Measurements from ENCODE around the gene HS2ST1.

The HS2ST1 gene

DNA sequence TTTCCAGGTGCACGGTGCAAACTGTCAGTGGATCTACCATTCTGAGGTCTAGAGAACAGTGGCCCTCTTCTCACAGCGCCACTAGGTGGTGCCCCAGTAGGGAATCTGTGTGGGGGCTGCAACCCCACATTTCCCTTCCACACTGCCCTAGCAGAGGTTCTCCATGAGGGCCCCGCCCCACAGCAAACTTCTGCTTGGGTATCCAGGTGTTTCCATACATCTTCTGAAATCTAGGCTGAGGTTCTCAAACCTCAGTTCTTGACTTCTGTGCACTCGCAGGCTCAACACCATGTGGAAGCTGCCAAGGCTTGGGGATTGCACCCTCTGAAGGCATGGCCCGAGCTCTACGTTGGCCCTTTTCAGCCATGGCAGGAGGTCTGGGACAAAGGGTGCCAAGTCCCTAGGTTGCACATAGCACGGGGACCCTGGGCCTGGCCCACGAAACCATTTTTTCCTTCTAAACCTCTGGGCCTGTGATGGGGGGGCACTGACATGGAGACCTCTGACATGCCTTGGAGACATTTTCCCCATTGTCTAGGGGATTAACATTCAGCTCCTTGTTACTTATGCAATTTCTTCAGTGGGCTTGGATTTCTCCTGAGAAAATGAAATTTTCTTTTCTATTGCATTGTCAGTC lies 10.0 kb downstream of the HS2ST1 start:
- no peak overlapping the region for H3K4me3 ChIP-seq (ENCODE audit: low read depth, low read length)
- TF ChIP-seq, protein P1, sequence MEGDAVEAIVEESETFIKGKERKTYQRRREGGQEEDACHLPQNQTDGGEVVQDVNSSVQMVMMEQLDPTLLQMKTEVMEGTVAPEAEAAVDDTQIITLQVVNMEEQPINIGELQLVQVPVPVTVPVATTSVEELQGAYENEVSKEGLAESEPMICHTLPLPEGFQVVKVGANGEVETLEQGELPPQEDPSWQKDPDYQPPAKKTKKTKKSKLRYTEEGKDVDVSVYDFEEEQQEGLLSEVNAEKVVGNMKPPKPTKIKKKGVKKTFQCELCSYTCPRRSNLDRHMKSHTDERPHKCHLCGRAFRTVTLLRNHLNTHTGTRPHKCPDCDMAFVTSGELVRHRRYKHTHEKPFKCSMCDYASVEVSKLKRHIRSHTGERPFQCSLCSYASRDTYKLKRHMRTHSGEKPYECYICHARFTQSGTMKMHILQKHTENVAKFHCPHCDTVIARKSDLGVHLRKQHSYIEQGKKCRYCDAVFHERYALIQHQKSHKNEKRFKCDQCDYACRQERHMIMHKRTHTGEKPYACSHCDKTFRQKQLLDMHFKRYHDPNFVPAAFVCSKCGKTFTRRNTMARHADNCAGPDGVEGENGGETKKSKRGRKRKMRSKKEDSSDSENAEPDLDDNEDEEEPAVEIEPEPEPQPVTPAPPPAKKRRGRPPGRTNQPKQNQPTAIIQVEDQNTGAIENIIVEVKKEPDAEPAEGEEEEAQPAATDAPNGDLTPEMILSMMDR (IDR thresholded peaks at IDR 0.05; ENCODE audit: insufficient read depth, low read depth, low read length, missing control alignments): no peak
- DNase-seq (ENCODE audit: low read depth): no peak

DNA sequence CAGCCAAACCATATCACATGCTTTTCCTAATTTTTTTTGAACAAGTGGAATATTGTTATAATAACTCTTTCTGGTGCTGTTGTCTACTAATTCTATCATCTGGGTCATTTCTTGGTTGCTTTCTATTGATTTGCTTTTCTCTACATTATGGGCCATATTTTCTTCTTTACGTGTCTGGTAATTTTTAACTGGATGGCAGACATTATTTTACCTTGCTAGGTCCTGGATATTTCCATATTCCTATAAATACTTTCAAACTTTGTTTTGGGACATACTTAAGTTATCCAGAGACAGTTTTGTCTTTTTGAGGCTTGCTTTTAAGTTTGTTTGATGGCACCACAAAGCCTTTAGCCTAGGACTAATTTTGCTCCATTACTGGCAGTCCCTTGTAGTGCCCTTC lies 11.3 kb downstream of the HS2ST1 start:
- TF ChIP-seq, protein P1 (IDR thresholded peaks at IDR 0.05; ENCODE audit: insufficient read depth, low read depth, low read length, missing control alignments): no peak
- H3K4me3 ChIP-seq (ENCODE audit: low read depth, low read length): no peak overlapping the region
- no peak for DNase-seq (ENCODE audit: low read depth)

DNA sequence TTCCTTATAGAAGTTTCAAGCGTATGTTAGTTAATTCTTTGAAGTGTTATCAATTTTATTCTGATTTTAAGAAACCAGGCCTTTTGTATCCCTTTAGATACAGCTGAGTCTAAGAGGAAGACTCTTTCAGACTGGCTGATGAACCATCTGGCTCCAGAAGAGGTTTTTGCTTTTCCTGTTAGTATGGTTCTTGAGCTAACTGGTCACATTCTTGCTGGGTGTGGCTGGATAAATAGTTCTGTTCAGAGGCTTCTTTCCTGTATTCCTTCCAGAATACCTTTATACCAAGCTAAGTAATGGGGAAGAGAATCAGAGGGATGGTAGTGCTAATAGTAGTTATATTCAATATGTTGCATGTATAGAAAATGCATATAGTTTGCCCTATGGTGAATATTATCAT lies 12.4 kb downstream of the HS2ST1 start:
- TF ChIP-seq, protein P1 (IDR thresholded peaks at IDR 0.05; ENCODE audit: insufficient read depth, low read depth, low read length, missing control alignments): no peak
- DNase-seq (ENCODE audit: low read depth): no peak
- no peak overlapping the region for H3K4me3 ChIP-seq (ENCODE audit: low read depth, low read length)

DNA sequence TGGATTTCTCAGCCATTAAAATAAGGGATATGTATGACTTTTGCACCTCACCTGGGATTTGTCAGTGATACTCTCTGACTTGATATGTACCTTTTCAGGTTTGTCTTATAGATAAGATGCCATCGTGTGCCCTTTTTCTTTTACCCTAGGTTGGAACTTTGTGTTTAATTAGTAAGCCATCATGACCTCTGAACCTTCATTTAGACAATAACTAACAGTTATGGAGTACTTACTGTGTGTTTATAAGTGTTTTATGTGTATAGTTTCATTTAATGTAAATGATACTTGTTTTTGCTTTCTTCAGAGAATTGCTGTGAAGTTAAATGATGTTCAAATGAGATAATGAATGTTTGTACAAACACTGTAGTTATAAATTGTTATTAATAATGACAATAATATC lies 14.4 kb downstream of the HS2ST1 start:
- H3K4me3 ChIP-seq (ENCODE audit: low read depth, low read length): no peak overlapping the region
- TF ChIP-seq, protein P1 (IDR thresholded peaks at IDR 0.05; ENCODE audit: insufficient read depth, low read depth, low read length, missing control alignments): no peak
- DNase-seq (ENCODE audit: low read depth): no peak

DNA sequence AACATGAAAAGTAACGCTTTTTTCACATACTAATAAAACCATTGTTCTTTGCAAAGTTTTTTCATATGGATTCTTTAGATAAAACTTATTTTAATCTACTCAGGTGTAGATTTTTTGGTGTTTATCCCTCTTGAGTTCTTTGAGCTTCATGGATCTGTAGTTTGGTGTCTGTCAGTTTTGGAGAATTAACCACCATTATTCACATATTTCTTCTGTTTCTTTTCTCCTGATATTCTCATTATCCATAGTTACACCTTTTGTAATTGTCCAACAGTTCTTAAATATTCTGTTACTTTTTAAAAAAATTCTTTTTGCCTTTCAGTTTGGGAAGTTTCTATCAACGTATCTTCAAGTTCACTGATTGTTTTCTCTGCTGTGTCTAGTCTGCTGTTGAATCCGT lies 18.6 kb downstream of the HS2ST1 start:
- TF ChIP-seq, protein P1 (IDR thresholded peaks at IDR 0.05; ENCODE audit: insufficient read depth, low read depth, low read length, missing control alignments): no peak
- H3K4me3 ChIP-seq (ENCODE audit: low read depth, low read length): no peak overlapping the region
- DNase-seq (ENCODE audit: low read depth): no peak

DNA sequence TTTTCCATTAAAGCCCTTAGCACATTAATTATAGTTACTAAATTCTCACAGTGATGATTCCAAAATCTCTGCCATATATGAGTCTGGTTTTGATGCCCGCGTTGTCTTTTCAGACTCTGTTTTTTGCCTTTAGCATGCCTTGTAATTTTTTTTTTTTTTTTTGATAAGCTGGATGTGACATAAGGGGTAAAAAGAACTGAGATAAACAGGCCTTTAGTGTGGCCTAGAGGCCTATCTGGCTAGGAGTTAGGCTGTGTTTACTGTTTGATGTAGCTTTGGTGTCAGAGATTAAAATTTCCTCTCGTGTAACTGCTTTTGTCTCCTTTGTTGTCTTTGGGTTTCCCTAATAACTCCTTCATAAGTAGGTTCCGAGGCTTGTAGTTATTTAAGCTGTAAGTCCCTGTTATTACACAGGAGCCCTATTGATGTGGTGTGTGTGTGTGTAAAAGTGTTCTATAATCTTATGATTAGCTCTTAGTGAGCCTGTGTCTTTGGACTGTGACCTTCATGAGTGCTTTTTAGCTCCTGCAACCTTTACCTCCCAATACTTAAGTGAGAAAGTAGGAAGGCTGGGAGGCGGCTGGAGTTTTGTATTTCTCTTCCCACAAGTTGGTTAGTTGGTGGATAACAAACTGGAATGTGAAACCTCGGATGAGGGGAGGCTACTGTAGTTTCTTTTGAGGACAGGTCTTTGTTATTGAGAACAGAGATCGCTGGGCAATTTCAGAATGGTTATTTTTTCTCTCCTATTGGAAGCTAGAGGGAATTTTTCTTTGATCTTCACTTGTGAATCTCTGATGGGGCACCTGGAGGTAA lies 19.3 kb downstream of the HS2ST1 start:
- H3K4me3 ChIP-seq (ENCODE audit: low read depth, low read length): no peak overlapping the region
- DNase-seq (ENCODE audit: low read depth): no peak
- TF ChIP-seq, protein P1 (IDR thresholded peaks at IDR 0.05; ENCODE audit: insufficient read depth, low read depth, low read length, missing control alignments): no peak
